Measurements from ENCODE around the gene ACOT11. TPM values are rescaled to one million over a fixed set of nuclear protein-coding genes. Genes with fewer than 3 reads are reported as not detected.

Gene ACOT11
- polyA plus RNA-seq, 1 of the 3 experiments (the other 2 are of a cell fraction) = 6.9 TPM

- peak; percentile 90 for TF ChIP-seq CTCF (IDR thresholded peaks at IDR 0.05)
- TF ChIP-seq, protein P1, sequence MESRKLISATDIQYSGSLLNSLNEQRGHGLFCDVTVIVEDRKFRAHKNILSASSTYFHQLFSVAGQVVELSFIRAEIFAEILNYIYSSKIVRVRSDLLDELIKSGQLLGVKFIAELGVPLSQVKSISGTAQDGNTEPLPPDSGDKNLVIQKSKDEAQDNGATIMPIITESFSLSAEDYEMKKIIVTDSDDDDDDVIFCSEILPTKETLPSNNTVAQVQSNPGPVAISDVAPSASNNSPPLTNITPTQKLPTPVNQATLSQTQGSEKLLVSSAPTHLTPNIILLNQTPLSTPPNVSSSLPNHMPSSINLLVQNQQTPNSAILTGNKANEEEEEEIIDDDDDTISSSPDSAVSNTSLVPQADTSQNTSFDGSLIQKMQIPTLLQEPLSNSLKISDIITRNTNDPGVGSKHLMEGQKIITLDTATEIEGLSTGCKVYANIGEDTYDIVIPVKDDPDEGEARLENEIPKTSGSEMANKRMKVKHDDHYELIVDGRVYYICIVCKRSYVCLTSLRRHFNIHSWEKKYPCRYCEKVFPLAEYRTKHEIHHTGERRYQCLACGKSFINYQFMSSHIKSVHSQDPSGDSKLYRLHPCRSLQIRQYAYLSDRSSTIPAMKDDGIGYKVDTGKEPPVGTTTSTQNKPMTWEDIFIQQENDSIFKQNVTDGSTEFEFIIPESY (IDR thresholded peaks at IDR 0.05; ENCODE audit: borderline replicate concordance, low read depth) = peak; percentile 70; the same call in 1 of the 2 replicates
- peak; percentile 80 for TF ChIP-seq TEAD4 (IDR thresholded peaks at IDR 0.05; ENCODE audit: borderline replicate concordance, insufficient read depth)
- TF ChIP-seq CHD2 (IDR thresholded peaks at IDR 0.05; ENCODE audit: low read length, partially characterized antibody) = peak; percentile 91
- TF ChIP-seq EZH2phosphoT487 (IDR thresholded peaks at IDR 0.05; ENCODE audit: borderline replicate concordance, low read depth) = no peak
- TF ChIP-seq SMC3 (IDR thresholded peaks at IDR 0.05; ENCODE audit: low read depth, low read length) = peak; percentile 44
- TF ChIP-seq NFIC (IDR thresholded peaks at IDR 0.05; ENCODE audit: borderline replicate concordance) = peak; percentile 99
- TF ChIP-seq RXRA (IDR thresholded peaks at IDR 0.05; ENCODE audit: borderline replicate concordance, low read depth) = peak; percentile 71; the same call in 1 of the 2 replicates
- no peak; the same call in 1 of the 2 replicates for TF ChIP-seq ELF1 (IDR thresholded peaks at IDR 0.05)
- TF ChIP-seq FOXJ3 (CRISPR knock-in tag; IDR thresholded peaks at IDR 0.05) = peak; percentile 84; the same call in 1 of the 2 replicates
Measured at GRCh38 chr1:54547601-54548388, at the start of gene ACOT11 (continued).

GRCh38 chr1:54498383-54499096 is 49.5 kb upstream of the ACOT11 start:
- H3K36me3 ChIP-seq (replicated peaks in 1 of 2; ENCODE audit: control insufficient read depth in 1 of 2, insufficient read depth in 2 of 2, low read length in 1 of 2) = no peaks in the 10 kb centered on the region
- no peaks in the 10 kb centered on the region for H3K9me2 ChIP-seq
- peak overlapping the region; percentile 37 to 42; a peak in 2 of 4 replicates for H3K4me3 ChIP-seq (ENCODE audit: low read depth in 2 of 2, low read length in 1 of 2)
- no peaks in the 10 kb centered on the region for H3F3A ChIP-seq (replicated peaks; ENCODE audit: insufficient read depth)
- H3K4me1 ChIP-seq (ENCODE audit: control insufficient read depth in 1 of 2, insufficient read depth in 2 of 2, low read depth in 1 of 2, low read length in 1 of 2) = peaks cover 0 to 20% of the 10 kb centered on the region in 2 experiments; a peak in 1 of 4 replicates
- ChIA-PET CTCF (interaction anchor here (0.6 to 3.2 kb wide), 19 partner anchors 9 to 637 kb away, joined by 3 to 28 read pairs (median 4); a partner anchor contains a TSS), POLR2A (interaction anchor here (1.0 to 1.5 kb wide), 3 partner anchors 8 to 217 kb away, joined by 3 to 5 read pairs (median 3); partner anchors contain the start of gene TTC4)
- no peaks in the 10 kb centered on the region for H4K20me1 ChIP-seq (ENCODE audit: insufficient read depth)
- H3K4me2 ChIP-seq = peak overlapping the region; percentile 70
- no peak overlapping the region for H3K9ac ChIP-seq
- no peaks in the 10 kb centered on the region for H3K79me2 ChIP-seq (ENCODE audit: insufficient read depth)
- peak; percentile 49 for DNase-seq
- no peaks in the 10 kb centered on the region for H3K27me3 ChIP-seq (ENCODE audit: insufficient read depth)
- TF ChIP-seq IRF3 (IDR thresholded peaks at IDR 0.05; ENCODE audit: low read depth, low read length) (no peak), GABPA (IDR thresholded peaks at IDR 0.05; ENCODE audit: low read depth) (no peak), REST (IDR thresholded peaks at IDR 0.05; ENCODE audit: low read depth, low read length) (no peak), EP300 (IDR thresholded peaks at IDR 0.05; ENCODE audit: borderline replicate concordance in 1 of 2, low read depth in 1 of 2, low read length in 1 of 2) (no peak), FOXJ3 (CRISPR knock-in tag; IDR thresholded peaks at IDR 0.05) (no peak)
- TF ChIP-seq, protein P2, sequence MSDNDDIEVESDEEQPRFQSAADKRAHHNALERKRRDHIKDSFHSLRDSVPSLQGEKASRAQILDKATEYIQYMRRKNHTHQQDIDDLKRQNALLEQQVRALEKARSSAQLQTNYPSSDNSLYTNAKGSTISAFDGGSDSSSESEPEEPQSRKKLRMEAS (IDR thresholded peaks at IDR 0.05; ENCODE audit: low read depth) = no peak
- WGBS (ENCODE audit: low lambda C conversion rate) = 75% methylated on average over 4 of the region's 4 CpGs
- H2AFZ ChIP-seq (ENCODE audit: low read depth) = no peak overlapping the region
- H3K9me3 ChIP-seq = no peaks in the 10 kb centered on the region
- H3K27ac ChIP-seq (ENCODE audit: low read depth in 2 of 2, low read length in 1 of 2) = peak overlapping the region in 1 of 2 experiments; percentile 14; a peak in 1 of 4 replicates
